Fibroblast of lung (primary cell): ENCODE results near the gene CXorf65. TPM values are rescaled to one million over a fixed set of nuclear protein-coding genes. Genes with fewer than 3 reads are reported as not detected.

Source experiments
- DNase-seq, 2 donors: peaks; one replicate each; pipeline versions ENCODE4 v3.0.0 to v3.0.0-alpha.2; 2010; ENCODE audit warnings: low read depth in 2 of 2
- H2AFZ ChIP-seq: 2 replicates; pipeline ENCODE4 v1.5.1; 2012; ENCODE audit warnings: low read length, control low read depth, inconsistent platforms
- H3K27ac ChIP-seq: 2 replicates; pipeline ENCODE4 v1.5.1; 2011; ENCODE audit warnings: low read length, control low read depth; ENCODE audit not compliant: insufficient read depth
- H3K27me3 ChIP-seq: 2 replicates; pipeline ENCODE4 v1.5.1; 2011; ENCODE audit warnings: mild to moderate bottlenecking, low read length; ENCODE audit not compliant: control insufficient read depth, insufficient read depth
- H3K36me3 ChIP-seq: 2 replicates; pipeline ENCODE4 v1.5.1; 2011; ENCODE audit warnings: low read length; ENCODE audit not compliant: control insufficient read depth, insufficient read depth
- H3K4me1 ChIP-seq: 2 replicates; pipeline ENCODE4 v1.5.1; 2011; ENCODE audit warnings: low read length; ENCODE audit not compliant: control insufficient read depth, insufficient read depth; ENCODE audit errors: extremely low read depth
- H3K4me2 ChIP-seq: 2 replicates; pipeline ENCODE4 v1.5.1; 2011; ENCODE audit warnings: low read length, control low read depth; ENCODE audit not compliant: insufficient read depth; ENCODE audit errors: extremely low read depth
- H3K4me3 ChIP-seq, 4 experiments: fragments of 200-600 bp in 1 of 4; sonication (generic) in 1 of 4; replicated peaks in 1 of 4; 2 replicates each; pipeline ENCODE4 v1.5.1; 2011 to 2016; ENCODE audit warnings: low read length in 4 of 4, low read depth in 3 of 4, mild to moderate bottlenecking in 3 of 4, control low read depth in 2 of 4, inconsistent platforms in 1 of 4, mixed read lengths in 1 of 4; ENCODE audit not compliant: insufficient read depth in 1 of 4; ENCODE audit errors: control extremely low read depth in 1 of 4
- H3K79me2 ChIP-seq: 2 replicates; pipeline ENCODE4 v1.5.1; 2012; ENCODE audit warnings: mild to moderate bottlenecking, low read length, inconsistent platforms; ENCODE audit not compliant: control insufficient read depth, insufficient read depth
- H3K9ac ChIP-seq: 2 replicates; pipeline ENCODE4 v1.5.1; 2011; ENCODE audit warnings: mild to moderate bottlenecking, low read length, control low read depth; ENCODE audit not compliant: insufficient read depth
- H3K9me3 ChIP-seq: 2 replicates; pipeline ENCODE4 v1.5.1; 2012; ENCODE audit warnings: low read depth, low read length; ENCODE audit not compliant: control insufficient read depth, insufficient read depth
- H4K20me1 ChIP-seq: 2 replicates; pipeline ENCODE4 v1.5.1; 2011; ENCODE audit warnings: low read length; ENCODE audit not compliant: control insufficient read depth, insufficient read depth; ENCODE audit errors: extremely low read depth
- EZH2 ChIP-seq: IDR thresholded peaks from 2 replicates; pipeline ENCODE4 v1.5.1; 2012; ENCODE audit warnings: low read length, control low read depth, mild to moderate bottlenecking; ENCODE audit errors: missing control alignments
- polyA plus RNA-seq, 2 donors: library from polyadenylated mRNA; depleted of rRNA in 1 of 2; stranded (reverse) in 1 of 2; unstranded in 1 of 2; fragments of >200 nt; gene quantifications; 2 replicates each; pipeline ENCODE4 v1.2.1, GENCODE V29; 2011 to 2012; ENCODE audit warnings: missing spikeins in 1 of 2
- total RNA-seq: library from RNA; depleted of rRNA; stranded (reverse); fragments of >200 nt; gene quantifications from 2 replicates; pipeline ENCODE4 v1.2.1, GENCODE V29; 2014
- TF ChIP-seq, protein P1 (sequence below), 2 donors: IDR thresholded peaks in 1 of 2; conservative IDR thresholded peaks in 1 of 2; 1 replicate in 1 of 2; 2 replicates in 1 of 2; pipeline ENCODE4 v1.5.1; 2011 to 2012; ENCODE audit warnings: low read length in 2 of 2, control low read depth in 1 of 2, inconsistent platforms in 1 of 2, low read depth in 1 of 2, mild to moderate bottlenecking in 1 of 2

Gene CXorf65
- total and polyA plus RNA-seq, 2 donors (not counting 1 experiment from before 2014, with no cell fraction given) = not detected

DNA sequence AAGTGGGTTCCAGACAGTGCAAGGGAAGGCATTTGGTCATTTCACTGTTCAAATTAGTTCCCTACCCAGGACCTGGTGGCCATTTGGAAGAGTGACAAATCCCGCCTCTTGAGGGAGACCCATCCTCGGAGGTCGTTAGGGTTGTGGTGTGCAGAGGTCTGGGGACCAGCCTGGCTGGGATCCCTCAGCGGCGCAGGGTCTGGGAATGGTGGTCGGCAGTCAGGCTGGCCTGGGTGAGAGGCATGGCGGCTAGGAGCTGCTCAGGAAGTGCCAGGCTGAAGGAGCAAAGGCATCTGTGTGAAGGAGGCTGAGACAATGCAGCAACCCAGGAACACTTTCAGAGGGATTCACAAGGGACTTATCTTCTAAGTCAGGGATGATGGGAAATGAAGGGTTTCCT is 44.8 kb upstream of the CXorf65 start:
- TF ChIP-seq EZH2 = no peak
- TF ChIP-seq, protein P1, sequence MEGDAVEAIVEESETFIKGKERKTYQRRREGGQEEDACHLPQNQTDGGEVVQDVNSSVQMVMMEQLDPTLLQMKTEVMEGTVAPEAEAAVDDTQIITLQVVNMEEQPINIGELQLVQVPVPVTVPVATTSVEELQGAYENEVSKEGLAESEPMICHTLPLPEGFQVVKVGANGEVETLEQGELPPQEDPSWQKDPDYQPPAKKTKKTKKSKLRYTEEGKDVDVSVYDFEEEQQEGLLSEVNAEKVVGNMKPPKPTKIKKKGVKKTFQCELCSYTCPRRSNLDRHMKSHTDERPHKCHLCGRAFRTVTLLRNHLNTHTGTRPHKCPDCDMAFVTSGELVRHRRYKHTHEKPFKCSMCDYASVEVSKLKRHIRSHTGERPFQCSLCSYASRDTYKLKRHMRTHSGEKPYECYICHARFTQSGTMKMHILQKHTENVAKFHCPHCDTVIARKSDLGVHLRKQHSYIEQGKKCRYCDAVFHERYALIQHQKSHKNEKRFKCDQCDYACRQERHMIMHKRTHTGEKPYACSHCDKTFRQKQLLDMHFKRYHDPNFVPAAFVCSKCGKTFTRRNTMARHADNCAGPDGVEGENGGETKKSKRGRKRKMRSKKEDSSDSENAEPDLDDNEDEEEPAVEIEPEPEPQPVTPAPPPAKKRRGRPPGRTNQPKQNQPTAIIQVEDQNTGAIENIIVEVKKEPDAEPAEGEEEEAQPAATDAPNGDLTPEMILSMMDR (conservative IDR thresholded peaks at IDR 0.05 in 1 of 2, IDR thresholded peaks at IDR 0.05 in 1 of 2; ENCODE audit: low read depth in 1 of 2, low read length in 2 of 2) = no peak
- H3K9me3 ChIP-seq = no peaks in the 10 kb centered on the region
- no peak overlapping the region for H2AFZ ChIP-seq
- H3K36me3 ChIP-seq = no peaks in the 10 kb centered on the region
- H3K4me1 ChIP-seq = peaks cover 2% of the 10 kb centered on the region
- no peak overlapping the region for H3K4me2 ChIP-seq
- H3K9ac ChIP-seq = no peak overlapping the region
- no peaks in the 10 kb centered on the region for H4K20me1 ChIP-seq
- no peaks in the 10 kb centered on the region for H3K27me3 ChIP-seq
- DNase-seq = no peak
- H3K27ac ChIP-seq = no peak overlapping the region
- no peak overlapping the region for H3K4me3 ChIP-seq
- no peaks in the 10 kb centered on the region for H3K79me2 ChIP-seq

DNA sequence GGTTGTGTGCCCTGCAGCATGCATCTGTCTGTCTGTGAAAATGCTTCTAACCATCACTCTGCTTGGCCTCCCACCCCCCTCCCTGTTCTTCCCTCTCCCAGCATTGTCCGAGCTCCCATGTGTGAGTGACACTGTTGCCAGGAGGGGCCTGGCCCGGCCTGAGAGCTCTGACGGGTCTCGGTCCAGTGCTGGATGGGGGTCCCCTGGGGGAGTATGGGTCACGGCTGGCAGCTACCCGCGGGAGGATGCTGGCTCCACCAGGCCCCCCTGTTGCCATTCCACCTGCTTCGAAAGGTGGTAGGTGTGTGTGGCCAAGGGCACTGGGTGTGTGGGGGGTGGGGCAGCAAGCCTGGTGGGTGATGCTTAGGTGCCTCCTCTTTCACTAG is 41.7 kb upstream of the CXorf65 start:
- no peak overlapping the region for H3K9ac ChIP-seq
- no peaks in the 10 kb centered on the region for H3K9me3 ChIP-seq
- H3K4me2 ChIP-seq = no peak overlapping the region
- no peaks in the 10 kb centered on the region for H3K36me3 ChIP-seq
- peaks cover 2% of the 10 kb centered on the region for H3K4me1 ChIP-seq
- H3K27me3 ChIP-seq = no peaks in the 10 kb centered on the region
- no peaks in the 10 kb centered on the region for H3K79me2 ChIP-seq
- DNase-seq = no peak
- H2AFZ ChIP-seq = no peak overlapping the region
- H4K20me1 ChIP-seq = no peaks in the 10 kb centered on the region
- no peak overlapping the region for H3K4me3 ChIP-seq
- H3K27ac ChIP-seq = no peak overlapping the region
- no peak for TF ChIP-seq EZH2
- TF ChIP-seq, protein P1 (conservative IDR thresholded peaks at IDR 0.05 in 1 of 2, IDR thresholded peaks at IDR 0.05 in 1 of 2; ENCODE audit: low read depth in 1 of 2, low read length in 2 of 2) = no peak

DNA sequence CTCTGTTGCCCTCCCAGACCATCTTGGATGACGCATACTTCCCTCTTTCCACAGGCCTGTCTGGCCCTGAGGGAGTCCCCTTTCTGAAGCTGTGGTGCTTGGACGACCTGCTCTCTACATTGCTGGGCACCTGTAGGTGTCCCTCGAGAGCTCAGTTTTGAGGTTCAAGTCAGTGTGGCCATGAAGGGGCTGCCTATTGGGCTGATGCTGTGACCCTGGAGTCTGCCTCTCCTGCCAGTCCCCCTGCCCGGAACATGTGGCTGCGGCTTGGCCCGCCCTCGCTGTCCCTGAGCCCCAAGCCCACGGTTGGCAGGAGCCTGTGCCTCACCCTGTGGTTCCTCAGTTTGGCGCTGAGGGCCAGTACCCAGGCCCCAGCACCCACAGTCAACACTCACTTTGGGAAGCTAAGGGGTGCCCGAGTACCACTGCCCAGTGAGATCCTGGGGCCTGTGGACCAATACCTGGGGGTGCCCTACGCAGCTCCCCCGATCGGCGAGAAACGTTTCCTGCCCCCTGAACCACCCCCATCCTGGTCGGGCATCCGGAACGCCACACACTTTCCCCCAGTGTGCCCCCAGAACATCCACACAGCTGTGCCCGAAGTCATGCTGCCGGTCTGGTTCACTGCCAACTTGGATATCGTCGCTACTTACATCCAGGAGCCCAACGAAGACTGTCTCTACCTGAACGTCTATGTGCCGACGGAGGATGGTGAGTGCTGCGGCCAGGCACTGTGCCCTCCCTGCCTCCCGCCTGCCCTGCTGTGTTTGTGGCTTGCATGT is 41.1 kb upstream of the CXorf65 start:
- Histone ChIP-seq H3K36me3 (no peaks in the 10 kb centered on the region), H3K4me2 (no peak overlapping the region), H3K4me1 (peaks cover 2% of the 10 kb centered on the region), H2AFZ (no peak overlapping the region), H3K9me3 (no peaks in the 10 kb centered on the region), H3K27ac (no peak overlapping the region), H4K20me1 (no peaks in the 10 kb centered on the region), H3K9ac (no peak overlapping the region), H3K79me2 (no peaks in the 10 kb centered on the region), H3K27me3 (no peaks in the 10 kb centered on the region), H3K4me3 (no peak overlapping the region)
- no peak for TF ChIP-seq EZH2
- TF ChIP-seq, protein P1 (conservative IDR thresholded peaks at IDR 0.05 in 1 of 2, IDR thresholded peaks at IDR 0.05 in 1 of 2; ENCODE audit: low read depth in 1 of 2, low read length in 2 of 2) = no peak
- DNase-seq = no peak
